GM19395 (cell line): ENCODE results near the gene RAP1GAP2.
"Not testable (repeated sequence)": the region's sequence is repeated elsewhere in the genome, so short reads cannot be mapped to it uniquely, and the experiment has no call there.

ENCODE experiments used
- ATAC-seq: cut with Tn5 transposase; IDR thresholded peaks from one replicate; pipeline ENCODE4 v1.9.1; 2021; ENCODE audit warnings: mild to moderate bottlenecking, moderate library complexity; ENCODE audit not compliant: unreplicated experiment

Gene RAP1GAP2

GRCh38 chr17:2963332-2964027 lies 167.2 kb downstream of the RAP1GAP2 start:
- ATAC-seq = no peak

DNA sequence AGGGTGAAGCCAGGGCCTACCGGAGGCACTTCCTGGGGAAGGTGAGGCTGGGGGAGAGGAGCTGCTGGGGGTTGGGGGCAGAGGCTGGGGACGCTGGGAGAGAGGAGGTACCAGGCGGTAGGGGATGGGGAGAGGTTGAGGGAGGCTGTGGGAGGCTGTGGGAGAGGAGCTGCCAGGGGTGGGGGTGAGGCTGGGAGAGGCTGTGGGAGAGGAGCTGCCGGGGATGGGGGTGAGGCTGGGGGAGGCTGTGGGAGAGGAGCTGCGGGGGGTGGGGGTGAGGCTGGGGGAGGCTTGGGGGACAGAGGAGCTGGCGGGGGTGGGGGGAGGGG lies 167.8 kb downstream of the RAP1GAP2 start:
- no peak for ATAC-seq

DNA sequence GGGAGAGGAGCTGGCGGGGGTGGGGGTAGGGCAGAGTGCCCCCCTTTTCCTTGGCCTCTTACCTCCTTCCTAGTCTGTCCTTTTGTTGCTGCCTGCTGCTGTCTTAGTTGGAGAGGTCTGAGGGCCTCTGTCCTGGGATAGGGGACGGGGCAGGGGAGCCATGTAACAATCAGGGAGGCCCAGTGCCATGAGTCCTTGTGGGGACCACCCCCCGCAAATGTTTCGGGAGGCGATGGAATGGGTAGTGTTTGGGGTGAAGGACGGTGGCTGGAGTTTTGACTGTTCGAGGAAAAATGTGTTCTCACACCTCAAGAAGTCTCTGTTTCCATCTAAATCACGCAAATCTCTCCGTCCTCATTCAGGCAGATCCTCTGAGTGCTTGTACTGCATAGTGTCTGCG lies 168.1 kb downstream of the RAP1GAP2 start:
- no peak for ATAC-seq

DNA sequence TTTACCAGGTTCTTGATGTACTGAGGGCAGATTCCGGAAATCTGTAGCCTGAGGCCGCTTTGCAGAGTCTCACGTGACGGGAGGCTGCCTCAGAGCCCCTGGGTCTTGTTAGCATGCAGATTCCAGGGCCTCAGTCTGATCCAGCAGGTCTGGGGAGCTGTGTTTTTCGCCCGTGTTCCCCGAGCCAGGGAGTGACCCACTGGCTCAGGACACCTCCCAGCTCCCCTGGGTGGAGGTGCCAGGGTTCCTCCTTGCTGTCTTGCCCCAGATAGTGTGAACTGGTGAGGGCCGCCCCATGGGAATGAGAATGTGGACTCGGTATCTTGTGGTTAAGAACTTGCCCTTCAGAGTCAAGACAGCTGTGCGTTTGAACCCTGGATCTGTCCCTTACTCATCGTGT lies 168.6 kb downstream of the RAP1GAP2 start:
- no peak for ATAC-seq

DNA sequence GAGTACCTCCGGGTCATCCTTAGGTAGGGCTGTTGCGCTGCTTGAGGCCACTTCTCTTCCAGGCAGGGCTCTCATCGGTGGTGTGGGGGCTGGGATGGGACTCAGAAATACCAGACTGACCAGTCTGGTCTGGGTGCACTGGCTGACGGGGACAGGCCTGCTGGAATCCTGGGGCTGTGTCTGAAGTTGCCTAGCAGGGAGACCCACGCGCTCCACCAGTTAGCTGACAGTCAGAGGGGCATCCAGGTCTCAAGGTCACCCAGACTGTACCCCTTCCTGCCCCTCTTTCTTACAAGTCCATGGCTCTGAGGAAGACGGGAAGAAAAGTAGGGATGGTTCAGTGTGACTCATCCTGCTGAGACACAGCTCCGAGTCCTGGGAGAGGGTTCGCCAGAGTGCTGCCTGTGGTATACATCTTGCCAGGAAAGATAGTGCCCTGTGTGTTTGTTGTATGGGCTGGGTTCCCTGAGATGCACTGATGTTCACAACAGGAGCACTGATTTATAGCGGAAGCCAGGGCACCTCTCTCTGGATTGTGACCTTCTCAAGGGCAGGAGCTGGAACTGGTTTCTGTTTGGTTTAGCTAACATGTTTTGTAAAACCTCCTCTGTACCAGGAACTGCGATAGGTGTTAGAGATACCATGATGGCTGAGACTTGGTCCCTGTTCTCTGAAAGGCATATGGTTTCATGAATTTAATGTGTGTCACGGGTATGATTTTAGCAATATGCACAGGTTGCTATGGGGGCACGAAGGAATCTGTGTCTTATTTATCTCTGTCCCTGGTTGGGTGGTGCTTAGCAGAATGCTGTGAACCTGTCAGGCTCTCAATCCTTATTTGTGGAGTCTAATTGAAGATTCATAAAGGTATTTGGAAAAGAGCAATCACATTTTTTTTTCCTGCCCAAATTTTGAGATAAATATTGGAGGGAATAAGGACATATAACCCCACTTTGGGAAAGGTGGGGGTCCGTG lies 169.7 kb downstream of the RAP1GAP2 start:
- no peak for ATAC-seq

GRCh38 chr17:2967515-2967914 lies 171.3 kb downstream of the RAP1GAP2 start:
- no peak for ATAC-seq

- no peak for ATAC-seq
Measured at GRCh38 chr17:2971851-2972250, 175.6 kb downstream of the RAP1GAP2 start.

- no peak for ATAC-seq
Measured at GRCh38 chr17:2972749-2973148, 176.5 kb downstream of the RAP1GAP2 start.

GRCh38 chr17:2974347-2974746 lies 178.1 kb downstream of the RAP1GAP2 start:
- ATAC-seq = no peak

GRCh38 chr17:2975469-2975958 lies 179.3 kb downstream of the RAP1GAP2 start:
- no peak for ATAC-seq

DNA sequence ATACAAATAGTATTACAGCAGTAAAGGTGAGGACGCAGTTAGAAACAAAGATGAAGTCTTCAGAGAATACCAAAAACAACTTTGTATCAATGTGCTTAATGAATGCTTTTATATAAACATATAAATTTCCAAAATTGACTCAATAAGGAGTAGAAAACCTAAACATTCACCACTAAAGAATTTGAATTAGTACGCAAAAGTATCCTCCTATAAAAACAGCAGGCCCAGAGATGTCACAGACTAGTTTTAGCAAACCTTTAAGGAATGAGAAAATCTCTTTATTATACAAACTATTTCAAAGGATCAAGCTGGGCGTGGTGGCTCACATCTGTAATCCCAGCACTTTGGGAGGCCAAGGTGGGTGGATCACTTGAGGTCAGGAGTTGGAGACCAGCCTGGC lies 180.9 kb downstream of the RAP1GAP2 start:
- no peak for ATAC-seq

DNA sequence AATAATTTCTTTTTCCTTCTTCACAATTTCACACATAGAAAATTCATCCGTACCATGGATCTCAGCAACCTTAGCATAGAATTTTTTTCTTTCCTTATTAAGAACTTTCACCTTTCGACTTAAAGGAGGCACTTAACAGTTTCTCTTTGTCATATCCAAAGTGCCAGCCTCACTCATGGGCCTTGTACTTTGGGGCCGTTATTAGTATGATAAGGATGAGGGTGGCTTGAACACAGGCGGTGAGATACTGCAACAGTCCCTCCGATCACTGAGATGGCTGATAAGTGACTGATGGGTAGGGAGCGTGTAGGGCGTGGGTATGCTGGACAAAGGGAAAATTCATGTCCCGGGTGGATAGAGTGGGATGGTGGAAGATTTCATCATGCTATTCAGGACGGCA lies 181.9 kb downstream of the RAP1GAP2 start:
- no peak for ATAC-seq

- ATAC-seq = no peak
Measured at GRCh38 chr17:2978991-2979390, 182.8 kb downstream of the RAP1GAP2 start.

DNA sequence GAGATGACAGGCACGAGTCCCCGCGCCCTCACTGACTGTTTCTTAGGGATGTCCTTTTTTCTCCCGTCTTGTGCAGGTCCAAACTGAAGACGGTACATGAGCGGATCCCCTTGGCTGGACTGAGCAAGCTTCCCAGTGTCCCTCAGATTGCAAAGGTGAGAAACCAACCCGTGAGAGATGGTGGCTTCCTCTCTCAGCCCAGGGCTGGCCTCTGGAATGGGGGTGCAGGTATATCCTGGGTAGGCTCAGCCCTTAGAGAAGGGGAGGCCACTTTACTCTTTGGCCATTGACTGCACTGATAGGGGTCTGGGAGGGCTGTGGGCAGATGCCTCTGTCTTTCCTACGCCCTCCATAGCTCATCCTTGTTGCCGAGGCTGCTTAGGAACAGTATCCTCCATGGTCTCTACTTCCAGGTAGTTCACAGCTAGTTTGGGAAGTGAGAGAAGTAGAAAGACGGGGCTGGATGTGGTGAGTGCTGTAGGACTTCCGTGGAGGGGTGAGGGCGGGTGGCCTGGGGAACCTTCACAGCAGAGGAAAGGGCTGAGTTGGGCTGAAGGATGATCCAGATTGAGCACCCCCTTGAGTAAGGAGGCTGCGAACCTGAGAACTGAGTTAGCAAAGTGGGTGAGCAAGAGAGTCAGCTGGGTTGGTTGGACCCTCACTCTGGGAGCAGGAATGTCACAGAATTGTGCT lies 184.1 kb downstream of the RAP1GAP2 start:
- ATAC-seq = no peak

DNA sequence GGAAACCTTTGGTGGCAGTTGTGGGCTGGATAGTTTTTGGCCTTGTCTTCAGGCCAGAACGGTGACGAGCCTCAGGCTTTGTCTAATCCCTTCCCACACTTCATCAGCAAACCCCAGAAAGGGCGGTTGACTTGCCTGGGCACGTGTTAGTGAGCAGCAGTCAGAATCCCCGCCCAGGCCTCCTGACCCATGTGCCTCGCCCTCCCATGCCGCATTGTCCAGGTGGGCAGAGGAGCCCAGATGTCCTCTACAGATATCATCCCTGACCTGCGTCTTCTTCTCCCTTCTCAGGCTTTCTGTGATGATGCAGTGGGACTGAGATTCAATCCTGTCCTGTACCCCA lies 184.6 kb downstream of the RAP1GAP2 start:
- no peak for ATAC-seq

- no peak for ATAC-seq
Measured at GRCh38 chr17:2981325-2981724, 185.1 kb downstream of the RAP1GAP2 start.

DNA sequence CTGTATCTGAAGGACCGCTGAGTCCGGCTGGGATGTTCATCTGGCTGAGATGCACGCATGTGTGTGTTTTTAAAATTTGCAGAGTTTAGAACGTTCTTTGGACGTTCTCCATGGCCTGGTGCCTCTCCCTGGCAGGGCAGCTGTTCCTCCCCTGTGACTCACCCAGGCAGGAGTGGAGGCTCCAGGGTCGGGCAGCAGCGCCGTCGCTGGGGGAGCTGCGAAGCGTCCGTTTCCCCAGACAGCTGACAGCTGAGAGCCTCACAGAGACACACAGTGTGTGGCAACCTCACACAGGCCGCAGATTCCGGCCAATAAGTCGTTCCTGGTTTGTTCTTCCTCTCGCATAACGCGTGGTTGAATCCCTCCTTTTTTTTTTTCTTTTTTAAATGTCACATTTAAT lies 186.6 kb downstream of the RAP1GAP2 start:
- no peak for ATAC-seq

GRCh38 chr17:2983255-2983654 lies 187.0 kb downstream of the RAP1GAP2 start:
- ATAC-seq = no peak

DNA sequence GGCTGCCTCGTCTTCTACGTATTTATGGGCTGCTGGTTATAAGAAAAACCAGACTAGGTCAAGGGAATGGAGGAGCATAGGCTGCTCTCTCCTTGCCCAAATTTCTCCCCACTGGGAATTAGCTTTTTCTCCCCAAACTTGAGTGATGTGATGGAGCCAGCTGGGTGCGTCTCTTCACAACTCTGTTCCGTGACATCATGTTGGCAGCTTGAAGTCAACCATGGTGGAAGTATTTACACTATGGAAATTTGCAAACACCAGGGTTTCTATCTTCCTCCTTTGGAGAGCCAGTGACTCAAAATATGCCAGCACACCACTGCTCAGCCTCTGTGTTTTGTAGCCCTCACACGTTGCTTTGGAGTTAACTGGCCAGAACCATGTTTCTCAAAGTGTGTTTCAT lies 189.1 kb downstream of the RAP1GAP2 start:
- no peak for ATAC-seq

- no peak for ATAC-seq
Measured at GRCh38 chr17:2986925-2987324, 190.7 kb downstream of the RAP1GAP2 start.

GRCh38 chr17:2989396-2989795 lies 193.2 kb downstream of the RAP1GAP2 start:
- ATAC-seq = not testable (repeated sequence)

DNA sequence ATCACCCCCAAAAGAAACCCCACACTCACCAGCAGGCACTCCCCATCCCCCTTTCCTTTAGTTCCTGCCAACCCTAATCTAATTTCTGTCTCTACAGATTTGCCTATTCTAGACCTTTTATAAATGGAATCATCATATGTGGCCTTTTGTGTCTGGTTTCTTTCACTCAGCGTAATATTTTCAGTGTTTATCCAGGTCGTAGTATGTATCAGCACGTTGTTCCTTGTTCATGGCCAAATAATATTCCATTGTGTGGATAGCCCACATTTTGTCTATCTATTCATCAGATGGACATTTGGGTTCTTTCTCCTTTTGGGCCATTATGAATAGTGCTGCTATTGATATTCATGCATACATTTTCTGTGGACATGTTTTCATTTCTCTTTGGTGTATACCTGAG lies 193.6 kb downstream of the RAP1GAP2 start:
- no peak for ATAC-seq
